Upper lobe of left lung (tissue), 6 donors: Measurements from ENCODE around the gene CDKN1C. TPM values are rescaled to one million over a fixed set of nuclear protein-coding genes. Genes with fewer than 3 reads are reported as not detected.

ENCODE experiments used
- ATAC-seq, 2 donors: fragments of 200-7000 bp; cut with Tn5 transposase; one replicate each; pipeline ENCODE4 v1.9.1; 2022; ENCODE audit warnings: mild to moderate bottlenecking in 2 of 2, moderate library complexity in 2 of 2; ENCODE audit not compliant: low FRiP score in 2 of 2
- DNase-seq, 2 donors: peaks; one replicate each; pipeline ENCODE4 v3.0.0-alpha.2; 2019 to 2020
- H3K27ac ChIP-seq, 4 donors: fragments of 200-600 bp; sonication (generic); one replicate each; pipeline ENCODE4 v1.5.1; 2016 to 2019
- H3K27me3 ChIP-seq, 4 donors: fragments of 200-600 bp; sonication (generic); one replicate each; pipeline ENCODE4 v1.5.1; 2017 to 2019
- H3K36me3 ChIP-seq, 4 donors: fragments of 200-600 bp; sonication (generic); one replicate each; pipeline ENCODE4 v1.5.1; 2016 to 2019
- H3K4me1 ChIP-seq, 4 donors: fragments of 200-600 bp; sonication (generic); one replicate each; pipeline ENCODE4 v1.5.1; 2018 to 2019
- H3K4me3 ChIP-seq, 4 donors: fragments of 200-600 bp; sonication (generic); one replicate each; pipeline ENCODE4 v1.5.1; 2017 to 2019; ENCODE audit warnings: mild to moderate bottlenecking in 2 of 4, moderate library complexity in 1 of 4
- H3K9me3 ChIP-seq, 4 donors: fragments of 200-600 bp; sonication (generic); one replicate each; pipeline ENCODE4 v1.5.1; 2018 to 2019
- CTCF ChIP-seq, 6 experiments: fragments of 450-650 bp in 4 of 6; fragments of 200-600 bp in 2 of 6; sonication (generic) in 2 of 6; IDR thresholded peaks; one replicate each; pipeline ENCODE4 v1.5.1; 2016 to 2019; ENCODE audit warnings: antibody characterized with exemption in 6 of 6
- EP300 ChIP-seq, 4 donors: sonication (generic); formaldehyde crosslinking; IDR thresholded peaks; one replicate each; pipeline ENCODE4 v1.5.1; 2017; ENCODE audit warnings: antibody characterized with exemption in 4 of 4, control low read depth in 2 of 4
- POLR2A ChIP-seq, 4 donors: fragments of 450-650 bp; IDR thresholded peaks; one replicate each; pipeline ENCODE4 v1.5.1; 2016 to 2017; ENCODE audit warnings: antibody characterized with exemption in 4 of 4, mild to moderate bottlenecking in 2 of 4
- POLR2AphosphoS5 ChIP-seq, 2 donors: sonication (generic); formaldehyde crosslinking; IDR thresholded peaks; one replicate each; pipeline ENCODE4 v1.5.1; 2017; ENCODE audit warnings: antibody characterized with exemption in 2 of 2
- WGBS, 2 donors: methylation state at CpG; one replicate each; pipeline ENCODE4 v1.1.5; 2017 to 2018; 5-methylcytosine and 5-hydroxymethylcytosine counted together
- total RNA-seq, 6 donors: library from RNA; depleted of rRNA in 4 of 6; stranded (reverse); fragments of >200 nt in 4 of 6; gene quantifications; one replicate each; pipeline versions ENCODE4 v1.1.0 to v1.2.1, GENCODE V29; 2016 to 2021
- donor health status: DM: no; HTN: no; CAD: no; lungs with moderate emphysema.
- donor health status: DM: no; HTN: yes; CAD: no; lungs with severe emphysema.

The CDKN1C gene
- total RNA-seq, 6 donors from 2014 or later: 23.4 to 71.9 (median 33.6) TPM

- DNase-seq (peak in 1 of 2 donors; percentile 53), ATAC-seq (no peak)
- Histone ChIP-seq H3K27ac (no peak overlapping the region), H3K27me3 (peaks cover 0 to 4% (median 2%) of the 10 kb centered on the region in 4 donors), H3K9me3 (no peaks in the 10 kb centered on the region), H3K4me1 (peaks cover 1 to 4% (median 2%) of the 10 kb centered on the region in 4 donors), H3K36me3 (no peaks in the 10 kb centered on the region), H3K4me3 (no peak overlapping the region)
- 84 to 93% methylated on average over 6 to 8 of the region's 11 CpGs for WGBS, 2 donors
- TF ChIP-seq POLR2AphosphoS5 (IDR thresholded peaks at IDR 0.05) (no peak), POLR2A (IDR thresholded peaks at IDR 0.05) (no peak), EP300 (IDR thresholded peaks at IDR 0.05) (no peak), CTCF (IDR thresholded peaks at IDR 0.05) (no peak)
These were observed 28.3 kb downstream of the CDKN1C start for GRCh38 chr11:2857276-2857675.

GRCh38 chr11:2855162-2855561 is 30.4 kb downstream of the CDKN1C start:
- Histone ChIP-seq H3K27me3 (no peaks in the 10 kb centered on the region), H3K36me3 (no peaks in the 10 kb centered on the region), H3K27ac (no peak overlapping the region), H3K4me1 (peaks cover 0 to 5% (median 3%) of the 10 kb centered on the region in 4 donors), H3K4me3 (no peak overlapping the region), H3K9me3 (no peaks in the 10 kb centered on the region)
- peak in 1 of 2 donors; percentile 70 for DNase-seq
- ATAC-seq: no peak
- 94 to 98% methylated on average over 4 to 7 of the region's 8 CpGs for WGBS, 2 donors
- no peak for TF ChIP-seq EP300 (IDR thresholded peaks at IDR 0.05)
- TF ChIP-seq CTCF (IDR thresholded peaks at IDR 0.05): no peak
- no peak for TF ChIP-seq POLR2AphosphoS5 (IDR thresholded peaks at IDR 0.05)
- TF ChIP-seq POLR2A (IDR thresholded peaks at IDR 0.05): no peak

- no peaks in the 10 kb centered on the region for H3K27me3 ChIP-seq
- TF ChIP-seq POLR2A (IDR thresholded peaks at IDR 0.05) (no peak), POLR2AphosphoS5 (IDR thresholded peaks at IDR 0.05) (no peak), CTCF (IDR thresholded peaks at IDR 0.05) (no peak), EP300 (IDR thresholded peaks at IDR 0.05) (no peak)
- no peak overlapping the region for H3K27ac ChIP-seq
- DNase-seq (no peak), ATAC-seq (no peak)
- no peaks in the 10 kb centered on the region for H3K36me3 ChIP-seq
- no peaks in the 10 kb centered on the region for H3K9me3 ChIP-seq
- 91 to 92% methylated on average over 7 of the region's 7 CpGs for WGBS, 2 donors
- peaks cover 0 to 15% (median 11%) of the 10 kb centered on the region in 4 donors for H3K4me1 ChIP-seq
- no peak overlapping the region for H3K4me3 ChIP-seq
These were observed 31.5 kb downstream of the CDKN1C start for GRCh38 chr11:2853997-2854560.

DNA sequence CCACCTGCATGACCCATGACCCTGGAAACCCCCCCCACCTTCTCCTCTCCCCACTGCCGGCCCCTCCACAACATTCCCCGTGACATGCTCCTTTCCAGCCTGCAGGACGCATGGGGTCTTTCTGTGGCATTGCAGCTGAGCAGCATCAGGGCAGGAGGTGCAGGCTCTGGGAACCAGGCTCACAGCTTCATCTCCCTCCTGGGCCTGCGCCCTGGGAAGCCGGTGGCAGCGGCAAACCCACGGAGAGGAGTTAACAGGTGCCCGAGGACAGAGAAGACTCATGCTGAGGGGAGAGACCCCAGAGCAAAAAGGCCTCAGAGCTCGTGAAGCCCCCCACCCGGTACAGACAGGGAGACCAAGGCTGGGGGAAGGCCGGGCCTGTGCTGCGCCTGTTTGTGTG is 32.2 kb downstream of the CDKN1C start:
- Histone ChIP-seq H3K36me3 (no peaks in the 10 kb centered on the region), H3K9me3 (no peaks in the 10 kb centered on the region), H3K4me1 (peaks cover 0 to 15% (median 12%) of the 10 kb centered on the region in 4 donors), H3K27me3 (no peaks in the 10 kb centered on the region), H3K4me3 (no peak overlapping the region), H3K27ac (no peak overlapping the region)
- WGBS, 2 donors: 91 to 99% methylated on average over 12 of the region's 12 CpGs
- TF ChIP-seq CTCF (IDR thresholded peaks at IDR 0.05) (no peak), POLR2A (IDR thresholded peaks at IDR 0.05) (no peak), EP300 (IDR thresholded peaks at IDR 0.05) (no peak), POLR2AphosphoS5 (IDR thresholded peaks at IDR 0.05) (no peak)
- ATAC-seq: no peak
- DNase-seq: no peak
